HEK293T (cell line): ENCODE data around the gene NR3C2.

Experiments
- FOXK2 ChIP-seq: fragments of 450-650 bp; IDR thresholded peaks from 2 replicates; pipeline ENCODE4 v1.6.1; 2016; ENCODE audit warnings: mild to moderate bottlenecking
- FOXM1 ChIP-seq: fragments of 450-650 bp; IDR thresholded peaks from 2 replicates; pipeline ENCODE4 v1.6.1; 2017; ENCODE audit warnings: mild to moderate bottlenecking, borderline replicate concordance

- no peak for TF ChIP-seq FOXK2
- no peak for TF ChIP-seq FOXM1
Observed at GRCh38 chr4:148090503-148091476, 351.4 kb downstream of the NR3C2 start.
